ENCODE results near the gene OR8D2. TPM values are rescaled to one million over a fixed set of nuclear protein-coding genes. Genes with fewer than 3 reads are reported as not detected.

Gene OR8D2, protein sequence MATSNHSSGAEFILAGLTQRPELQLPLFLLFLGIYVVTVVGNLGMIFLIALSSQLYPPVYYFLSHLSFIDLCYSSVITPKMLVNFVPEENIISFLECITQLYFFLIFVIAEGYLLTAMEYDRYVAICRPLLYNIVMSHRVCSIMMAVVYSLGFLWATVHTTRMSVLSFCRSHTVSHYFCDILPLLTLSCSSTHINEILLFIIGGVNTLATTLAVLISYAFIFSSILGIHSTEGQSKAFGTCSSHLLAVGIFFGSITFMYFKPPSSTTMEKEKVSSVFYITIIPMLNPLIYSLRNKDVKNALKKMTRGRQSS
- total RNA-seq, result not detected in 2 replicates

DNA sequence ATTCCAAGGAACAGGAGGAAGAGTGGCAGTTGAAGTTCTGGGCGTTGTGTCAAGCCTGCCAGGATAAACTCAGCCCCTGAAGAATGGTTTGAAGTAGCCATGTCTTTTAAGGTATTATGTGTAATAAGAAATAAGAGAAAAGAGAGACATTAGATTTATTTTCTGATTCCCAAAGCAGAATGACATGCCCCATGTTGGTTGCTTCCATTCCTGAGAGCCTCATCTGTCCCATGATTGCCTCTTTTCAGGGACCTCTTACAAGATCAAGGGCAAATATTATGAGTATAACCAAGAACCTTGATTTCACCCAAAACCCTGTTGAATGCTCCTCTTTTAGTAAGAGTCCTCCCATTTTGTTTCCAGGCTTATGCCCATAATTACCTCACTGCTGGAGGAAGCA is at the start of gene OR8D2:
Gene OR8D2, minus strand, starts transcription at position 101 of the 400 bp plus-strand sequence. Its CDS starts 0 bp downstream, at position 101.
- Mint-ChIP-seq H3K27ac (no peak within 1 kb of the TSS), H3K36me3 (ENCODE audit: low read depth) (no peaks in the 10 kb centered on the region), H3K4me3 (no peak within 1 kb of the TSS), H3K27me3 (ENCODE audit: insufficient read depth) (no peaks in the 10 kb centered on the region), H3K4me1 (ENCODE audit: low read depth) (no peaks in the 10 kb centered on the region), H3K9me3 (no peaks in the 10 kb centered on the region)
- DNase-seq (ENCODE audit: low spot score), result no peak
- intact Hi-C loops (cut with micrococcal nuclease), result no loop called here

DNA sequence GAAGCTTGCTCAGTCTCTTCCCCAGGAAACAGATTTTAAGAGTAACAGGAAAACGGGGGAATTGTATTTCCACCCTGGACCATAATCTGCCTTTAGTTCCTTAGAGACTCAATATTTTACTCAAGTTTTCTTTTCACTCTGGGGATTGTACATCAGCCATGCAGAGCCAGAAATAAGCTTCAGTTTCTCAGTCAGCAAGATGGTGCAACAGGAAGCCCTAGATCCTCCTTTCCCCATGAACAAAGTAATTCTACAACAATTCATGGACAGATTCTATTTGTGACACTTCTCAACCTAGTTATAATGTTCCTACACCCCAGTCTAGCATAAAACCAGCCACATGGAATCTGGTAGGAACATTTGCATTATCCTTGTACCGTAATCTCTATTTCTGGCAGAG is 39.6 kb upstream of the OR8D2 start:
- intact Hi-C loops (cut with micrococcal nuclease), result no loop called here
- no peak for DNase-seq (ENCODE audit: low spot score)
- Mint-ChIP-seq H3K9me3 (no peaks in the 10 kb centered on the region), H3K4me1 (ENCODE audit: low read depth) (no peaks in the 10 kb centered on the region), H3K27me3 (ENCODE audit: insufficient read depth) (no peaks in the 10 kb centered on the region), H3K36me3 (ENCODE audit: low read depth) (no peaks in the 10 kb centered on the region), H3K27ac (no peak overlapping the region), H3K4me3 (no peak overlapping the region)

DNA sequence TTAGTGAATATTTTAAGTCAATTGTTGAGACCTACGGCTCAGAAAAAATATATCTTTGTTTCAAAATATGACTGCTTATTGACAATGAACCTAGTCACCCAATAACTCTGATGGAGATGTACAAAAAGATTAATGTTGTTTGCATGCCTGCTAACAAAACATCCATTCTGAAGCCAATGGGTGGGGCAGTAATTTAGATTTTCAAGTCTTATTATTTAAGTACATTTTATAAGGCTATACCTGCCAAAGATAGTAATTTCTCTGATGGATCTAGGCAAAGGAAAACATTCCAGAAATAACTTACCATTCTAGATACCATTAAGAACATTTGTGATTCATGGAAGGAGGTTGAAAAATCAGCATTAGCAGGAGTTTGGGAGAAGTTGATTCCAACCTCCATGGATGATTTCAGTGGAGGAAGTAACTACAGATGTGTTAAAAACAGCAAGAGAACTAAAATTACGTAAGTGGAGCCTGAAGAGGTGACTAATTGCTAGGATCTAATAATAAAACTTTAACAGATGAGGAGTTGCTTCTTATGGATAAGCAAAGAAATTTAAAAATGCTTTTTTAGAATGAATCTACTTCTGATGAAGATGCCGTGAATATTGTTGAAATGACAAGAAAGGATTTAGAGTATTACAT is 26.4 kb upstream of the OR8D2 start:
- Mint-ChIP-seq H3K9me3 (no peaks in the 10 kb centered on the region), H3K4me3 (no peak overlapping the region), H3K4me1 (ENCODE audit: low read depth) (no peaks in the 10 kb centered on the region), H3K36me3 (ENCODE audit: low read depth) (no peaks in the 10 kb centered on the region), H3K27me3 (ENCODE audit: insufficient read depth) (peaks cover 3% of the 10 kb centered on the region), H3K27ac (no peak overlapping the region)
- intact Hi-C loops (cut with micrococcal nuclease), result no loop called here
- DNase-seq (ENCODE audit: low spot score), result no peak

DNA sequence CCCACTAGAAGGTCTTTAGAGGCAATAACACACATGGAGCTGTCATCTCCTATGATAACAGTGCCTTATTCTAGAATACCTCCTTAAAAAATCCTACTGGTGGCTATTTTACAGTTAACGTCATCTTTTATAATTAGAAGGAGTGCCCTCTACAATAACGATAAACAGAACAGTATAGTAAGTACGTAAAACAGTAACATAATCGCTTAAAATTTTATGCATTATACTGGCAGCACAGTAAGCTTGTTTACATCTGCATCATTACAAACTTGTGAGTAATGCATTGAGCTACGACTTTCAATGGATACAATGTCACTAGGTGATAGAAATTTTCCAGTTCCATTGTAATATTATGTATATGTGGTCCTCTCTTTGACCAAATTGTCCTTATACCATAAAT is 24.3 kb upstream of the OR8D2 start:
- H3K27me3 Mint-ChIP-seq (ENCODE audit: insufficient read depth), result peaks cover 3% of the 10 kb centered on the region
- no peak overlapping the region for H3K27ac Mint-ChIP-seq
- no peak for DNase-seq (ENCODE audit: low spot score)
- H3K4me3 Mint-ChIP-seq, result no peak overlapping the region
- H3K36me3 Mint-ChIP-seq (ENCODE audit: low read depth), result no peaks in the 10 kb centered on the region
- no peaks in the 10 kb centered on the region for H3K9me3 Mint-ChIP-seq
- intact Hi-C loops (cut with micrococcal nuclease), result no loop called here
- no peaks in the 10 kb centered on the region for H3K4me1 Mint-ChIP-seq (ENCODE audit: low read depth)

DNA sequence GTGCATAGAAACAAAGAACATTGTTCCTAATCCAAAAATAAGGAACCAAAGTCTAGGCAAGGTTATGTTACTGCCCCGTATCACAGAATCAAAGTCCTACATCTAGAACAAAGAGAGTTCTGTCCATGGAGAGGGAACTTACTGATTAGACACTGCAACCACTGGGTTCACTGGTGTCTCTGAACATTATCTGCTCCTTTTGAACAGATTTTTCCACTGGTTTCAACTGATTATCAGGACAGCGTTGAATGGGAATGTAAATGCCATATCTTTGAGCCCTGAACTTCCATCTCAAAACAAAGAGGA is 20.1 kb upstream of the OR8D2 start:
- Mint-ChIP-seq H3K9me3 (no peaks in the 10 kb centered on the region), H3K4me1 (ENCODE audit: low read depth) (no peaks in the 10 kb centered on the region), H3K36me3 (ENCODE audit: low read depth) (no peaks in the 10 kb centered on the region), H3K27me3 (ENCODE audit: insufficient read depth) (no peaks in the 10 kb centered on the region), H3K4me3 (no peak overlapping the region), H3K27ac (no peak overlapping the region)
- intact Hi-C loops (cut with micrococcal nuclease), result no loop called here
- DNase-seq (ENCODE audit: low spot score), result no peak

DNA sequence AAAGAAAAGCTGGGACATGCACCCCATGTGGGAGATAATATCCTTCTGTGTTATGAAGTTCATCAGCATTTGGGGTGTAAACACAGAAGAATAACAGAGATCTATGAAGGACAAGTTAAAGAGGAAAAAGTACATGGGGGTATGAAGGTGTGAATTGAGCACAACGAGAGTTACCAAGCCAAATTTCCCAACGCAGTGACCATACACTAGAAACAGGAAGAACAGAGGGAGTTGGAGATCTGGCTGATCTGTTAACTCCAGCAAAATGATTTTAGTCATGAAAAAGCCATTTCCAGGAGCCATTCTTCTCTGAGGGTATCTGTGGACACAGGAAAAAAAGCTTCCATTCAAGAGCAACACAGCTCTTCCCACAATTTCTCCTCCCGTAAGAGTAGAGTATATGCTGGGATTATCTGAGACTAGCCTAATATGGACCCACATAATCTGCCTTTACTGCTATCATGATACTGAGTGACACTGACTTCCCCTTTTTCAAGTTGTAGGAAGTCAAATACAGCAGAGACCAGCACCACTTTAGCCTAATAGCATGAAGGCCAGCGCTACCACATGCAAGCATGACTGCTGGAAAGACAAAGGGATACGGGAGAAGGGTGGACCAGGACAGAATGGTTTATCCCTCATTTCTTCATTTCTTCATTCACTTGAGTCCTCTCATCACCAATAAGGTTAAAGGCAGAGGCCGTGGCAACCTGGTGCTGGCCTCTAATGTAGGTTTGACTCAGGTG is 19.6 kb upstream of the OR8D2 start:
- Mint-ChIP-seq H3K27ac (no peak overlapping the region), H3K4me3 (no peak overlapping the region)

DNA sequence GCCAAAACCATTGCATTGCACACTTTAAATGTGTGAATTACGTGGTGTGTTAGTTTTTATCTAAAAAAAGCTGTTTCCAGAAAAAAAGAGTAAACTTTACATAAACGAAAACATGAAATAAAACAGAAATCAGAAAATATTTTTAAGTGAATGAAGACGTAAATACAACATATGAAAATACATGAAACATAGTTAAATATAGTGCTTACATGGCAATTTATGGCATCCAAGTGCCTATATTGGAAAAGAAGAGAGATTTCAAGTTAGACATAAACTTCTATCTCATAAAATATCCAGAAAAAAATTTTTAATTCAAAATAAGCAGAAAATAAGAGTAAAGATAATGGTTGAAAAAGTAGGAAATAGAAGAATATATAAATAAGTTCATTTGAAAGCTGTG is 11.9 kb upstream of the OR8D2 start:
- intact Hi-C loops (cut with micrococcal nuclease), result no loop called here
- no peak for DNase-seq (ENCODE audit: low spot score)
- Mint-ChIP-seq H3K36me3 (ENCODE audit: low read depth) (no peaks in the 10 kb centered on the region), H3K4me1 (ENCODE audit: low read depth) (no peaks in the 10 kb centered on the region), H3K4me3 (no peak overlapping the region), H3K27ac (no peak overlapping the region), H3K9me3 (no peaks in the 10 kb centered on the region), H3K27me3 (ENCODE audit: insufficient read depth) (peaks cover 7% of the 10 kb centered on the region)

More for the DNA sequence above, 19.6 kb upstream of the OR8D2 start:
- intact Hi-C loops (cut with micrococcal nuclease), result no loop called here
- Mint-ChIP-seq H3K4me1 (ENCODE audit: low read depth) (no peaks in the 10 kb centered on the region), H3K36me3 (ENCODE audit: low read depth) (no peaks in the 10 kb centered on the region), H3K9me3 (no peaks in the 10 kb centered on the region), H3K27me3 (ENCODE audit: insufficient read depth) (no peaks in the 10 kb centered on the region)
- no peak for DNase-seq (ENCODE audit: low spot score)

DNA sequence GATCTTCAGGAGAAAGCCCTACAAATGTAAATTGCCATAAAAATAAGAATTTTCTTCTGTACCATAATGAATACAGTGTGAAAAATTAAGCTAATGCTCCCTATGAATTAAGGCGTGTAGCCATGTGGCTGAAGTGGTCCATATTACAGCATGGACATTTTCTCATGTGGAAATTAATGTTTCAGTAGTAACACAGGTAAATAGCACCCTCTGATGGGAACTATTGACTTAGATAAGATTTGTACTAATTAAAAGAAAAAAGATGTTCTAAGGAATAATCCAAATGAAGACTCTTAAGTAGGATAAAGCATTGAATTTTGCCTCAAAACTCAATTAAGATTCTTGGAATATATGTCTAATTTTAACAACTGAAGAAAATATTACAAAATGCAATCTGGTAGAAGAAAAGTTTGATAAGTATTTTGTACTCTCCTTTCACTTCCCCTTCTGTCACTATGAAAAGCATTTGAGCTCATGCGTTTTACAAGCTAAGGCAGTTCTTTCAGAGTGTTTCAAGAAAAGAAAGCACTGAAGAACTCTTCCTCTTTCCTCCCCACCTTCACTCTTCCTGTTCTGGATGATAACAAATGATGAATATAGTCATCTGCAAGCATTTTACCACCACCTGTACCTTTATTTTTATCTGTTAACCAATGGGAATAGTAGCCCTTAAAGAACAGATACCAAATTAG is 9.9 kb upstream of the OR8D2 start:
- no peaks in the 10 kb centered on the region for H3K9me3 Mint-ChIP-seq
- intact Hi-C loops (cut with micrococcal nuclease), result no loop called here
- H3K4me3 Mint-ChIP-seq, result no peak overlapping the region
- H3K4me1 Mint-ChIP-seq (ENCODE audit: low read depth), result no peaks in the 10 kb centered on the region
- no peaks in the 10 kb centered on the region for H3K36me3 Mint-ChIP-seq (ENCODE audit: low read depth)
- peaks cover 11% of the 10 kb centered on the region for H3K27me3 Mint-ChIP-seq (ENCODE audit: insufficient read depth)
- H3K27ac Mint-ChIP-seq, result no peak overlapping the region
- DNase-seq (ENCODE audit: low spot score), result no peak

DNA sequence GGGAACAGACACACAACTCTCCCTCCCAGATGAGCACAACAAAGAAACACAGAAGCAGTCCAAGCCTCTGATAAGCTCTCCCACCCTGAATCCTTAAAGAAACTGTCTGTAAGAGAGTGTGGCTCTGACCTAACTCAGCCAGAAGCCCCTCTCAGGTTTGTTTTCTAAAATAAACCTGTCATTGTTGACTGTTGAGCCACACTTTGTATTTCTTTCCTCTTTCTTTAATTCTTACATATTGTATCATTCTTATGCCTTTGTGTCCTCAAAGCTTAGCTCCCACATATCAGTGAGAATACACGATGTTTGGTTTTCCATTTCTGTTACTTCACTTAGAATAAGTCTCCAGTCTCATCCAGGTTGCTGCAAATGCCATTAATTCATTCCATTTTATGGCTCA is 7.8 kb upstream of the OR8D2 start:
- Mint-ChIP-seq H3K4me1 (ENCODE audit: low read depth) (no peaks in the 10 kb centered on the region), H3K9me3 (no peaks in the 10 kb centered on the region), H3K36me3 (ENCODE audit: low read depth) (no peaks in the 10 kb centered on the region), H3K27ac (no peak overlapping the region), H3K4me3 (no peak overlapping the region), H3K27me3 (ENCODE audit: insufficient read depth) (peaks cover 11% of the 10 kb centered on the region)
- intact Hi-C loops (cut with micrococcal nuclease), result no loop called here
- DNase-seq (ENCODE audit: low spot score), result no peak

DNA sequence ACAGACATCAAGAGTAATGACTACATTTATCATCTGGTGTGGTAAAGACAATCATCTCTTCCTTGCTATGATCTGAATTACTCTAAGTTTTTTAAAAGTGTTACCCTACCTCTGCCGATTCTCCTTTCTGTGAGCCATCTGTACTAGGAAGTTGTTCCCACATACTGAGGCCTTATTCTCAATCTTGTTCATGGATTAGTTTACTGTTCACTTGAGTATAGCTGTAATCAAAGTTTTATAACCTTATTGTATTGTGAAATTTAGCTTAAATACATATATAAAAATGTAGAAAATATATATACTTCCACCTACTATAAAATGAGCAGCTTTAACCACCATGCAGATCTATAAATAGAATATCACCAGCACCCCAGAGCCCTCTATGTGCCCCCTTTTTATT is 2.4 kb upstream of the OR8D2 start:
- intact Hi-C loops (cut with micrococcal nuclease), result no loop called here
- no peak overlapping the region for H3K27ac Mint-ChIP-seq
- no peaks in the 10 kb centered on the region for H3K36me3 Mint-ChIP-seq (ENCODE audit: low read depth)
- no peak for DNase-seq (ENCODE audit: low spot score)
- H3K4me1 Mint-ChIP-seq (ENCODE audit: low read depth), result no peaks in the 10 kb centered on the region
- H3K9me3 Mint-ChIP-seq, result no peaks in the 10 kb centered on the region
- H3K27me3 Mint-ChIP-seq (ENCODE audit: insufficient read depth), result peaks cover 4% of the 10 kb centered on the region
- no peak overlapping the region for H3K4me3 Mint-ChIP-seq

DNA sequence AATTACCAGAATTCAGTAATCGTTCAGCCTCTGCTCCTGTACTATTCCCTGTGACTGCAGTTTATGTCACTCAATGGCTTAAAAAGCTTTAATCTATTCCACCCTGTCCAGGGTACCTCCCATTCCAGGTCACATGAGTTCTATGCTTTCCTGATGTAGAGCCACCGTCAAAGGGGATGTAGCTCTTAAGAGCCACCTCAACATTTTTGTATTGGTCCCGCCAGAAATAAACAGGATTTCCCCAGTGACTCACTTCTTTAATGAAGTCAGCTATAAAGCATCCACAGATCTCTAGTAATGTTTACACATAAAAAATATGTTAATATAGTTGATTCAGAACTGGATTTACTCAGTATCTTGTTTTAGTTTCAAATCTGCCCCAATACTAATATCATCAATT is 4.9 kb downstream of the OR8D2 start:
- DNase-seq (ENCODE audit: low spot score), result no peak
- intact Hi-C loops (cut with micrococcal nuclease), result no loop called here
- Mint-ChIP-seq H3K27ac (no peak overlapping the region), H3K27me3 (ENCODE audit: insufficient read depth) (no peaks in the 10 kb centered on the region), H3K4me3 (no peak overlapping the region), H3K4me1 (ENCODE audit: low read depth) (no peaks in the 10 kb centered on the region), H3K9me3 (no peaks in the 10 kb centered on the region), H3K36me3 (ENCODE audit: low read depth) (no peaks in the 10 kb centered on the region)

DNA sequence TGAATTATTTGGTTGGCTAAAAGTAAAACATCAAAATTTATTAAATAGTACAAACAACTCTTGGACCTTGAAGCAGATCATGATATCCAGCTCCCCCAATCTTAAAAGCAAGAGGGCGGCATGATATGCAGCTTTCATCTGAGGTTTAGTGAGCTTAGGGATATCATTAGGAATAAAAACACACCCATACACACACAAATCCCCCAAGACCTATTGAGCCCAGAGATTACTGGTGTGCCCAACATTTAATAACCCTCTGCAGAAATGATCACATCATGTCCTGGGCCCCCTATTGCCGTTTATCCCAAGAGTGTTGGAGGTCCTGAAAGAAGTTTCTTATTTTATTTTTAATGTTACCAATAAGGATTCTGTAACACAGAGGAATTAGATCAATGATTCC is 6.1 kb downstream of the OR8D2 start, which contains the start of gene OR8D1:
Gene OR8D1, minus strand, starts transcription at position 101 of the 400 bp plus-strand sequence. CDS start 3,183 bp downstream, outside the sequence.
- intact Hi-C loops (cut with micrococcal nuclease), result no loop called here
- Mint-ChIP-seq H3K27me3 (ENCODE audit: insufficient read depth) (no peaks in the 10 kb centered on the region), H3K4me1 (ENCODE audit: low read depth) (no peaks in the 10 kb centered on the region), H3K27ac (no peak within 1 kb of the TSS), H3K4me3 (no peak within 1 kb of the TSS), H3K9me3 (no peaks in the 10 kb centered on the region), H3K36me3 (ENCODE audit: low read depth) (no peaks in the 10 kb centered on the region)
- DNase-seq (ENCODE audit: low spot score), result no peak

DNA sequence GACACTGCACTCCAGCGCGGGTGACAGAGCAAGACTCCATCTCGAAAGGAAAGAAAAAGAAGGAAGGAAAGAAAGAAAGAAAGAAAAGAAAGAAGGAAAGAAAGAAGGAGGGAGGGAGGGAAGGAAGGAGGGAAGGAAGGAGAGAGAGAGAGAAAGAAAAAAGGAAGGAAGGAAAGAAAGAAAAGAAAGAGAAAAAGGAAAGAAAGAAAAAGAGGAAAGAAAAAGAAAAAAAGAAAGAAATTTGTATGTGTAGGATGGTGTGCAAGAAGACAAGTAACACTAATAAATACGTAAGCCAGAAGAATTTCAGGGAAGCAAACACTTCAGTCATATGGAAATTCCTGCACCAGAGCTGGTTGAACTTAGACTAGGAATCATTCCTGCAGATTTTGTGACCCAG is 6.9 kb downstream of the OR8D2 start:
- H3K4me3 Mint-ChIP-seq, result no peak overlapping the region
- no peak for DNase-seq (ENCODE audit: low spot score)
- no peaks in the 10 kb centered on the region for H3K9me3 Mint-ChIP-seq
- no peak overlapping the region for H3K27ac Mint-ChIP-seq
- intact Hi-C loops (cut with micrococcal nuclease), result no loop called here
- peaks cover 3% of the 10 kb centered on the region for H3K27me3 Mint-ChIP-seq (ENCODE audit: insufficient read depth)
- H3K4me1 Mint-ChIP-seq (ENCODE audit: low read depth), result no peaks in the 10 kb centered on the region
- no peaks in the 10 kb centered on the region for H3K36me3 Mint-ChIP-seq (ENCODE audit: low read depth)
